22Rv1 (cell line): ENCODE data around the gene RBMS1.

Source experiments
- CTCF ChIP-seq: fragments of 450-650 bp; IDR thresholded peaks from 2 replicates; pipeline ENCODE4 v1.5.1; 2017; ENCODE audit warnings: mild to moderate bottlenecking
- ZFX ChIP-seq: fragments of 450-650 bp; IDR thresholded peaks from 2 replicates; pipeline ENCODE4 v1.6.1; 2017; ENCODE audit warnings: antibody characterized with exemption, borderline replicate concordance

GRCh38 chr2:160279813-160280465, 213.7 kb downstream of the RBMS1 start:
- TF ChIP-seq ZFX: no peak
- TF ChIP-seq CTCF: no peak
